ENCODE results near the gene LRRC39. TPM values are rescaled to one million over a fixed set of nuclear protein-coding genes. Genes with fewer than 3 reads are reported as not detected.

LRRC39 gene
- total RNA-seq, 1 experiment from 2014 or later: not detected

- no peaks in the 10 kb centered on the region for H3K9me3 Mint-ChIP-seq (ENCODE audit: unreplicated experiment)
- intact Hi-C loops (cut with micrococcal nuclease; ENCODE audit: unreplicated experiment): no loop called here
- no peaks in the 10 kb centered on the region for H3K27me3 Mint-ChIP-seq (ENCODE audit: insufficient read depth, unreplicated experiment)
- no peak overlapping the region for H3K27ac Mint-ChIP-seq (ENCODE audit: unreplicated experiment)
- Histone ChIP-seq H3K9me3 (no peaks in the 10 kb centered on the region), H3K4me1 (no peaks in the 10 kb centered on the region), H3K27me3 (replicated peaks; ENCODE audit: control insufficient read depth, insufficient read depth, low read length) (no peaks in the 10 kb centered on the region), H3K4me3 (ENCODE audit: low read depth, low read length) (no peak overlapping the region), H3K36me3 (ENCODE audit: control insufficient read depth, insufficient read depth, low read length) (no peaks in the 10 kb centered on the region)
- POLR2A ChIA-PET: no interaction called here
- H3K4me1 Mint-ChIP-seq (ENCODE audit: low read depth, unreplicated experiment): peaks cover 13% of the 10 kb centered on the region
- CTCF ChIA-PET: no interaction called here
- H3K4me3 Mint-ChIP-seq (ENCODE audit: unreplicated experiment): no peak overlapping the region
- no peak for TF ChIP-seq CTCF (IDR thresholded peaks at IDR 0.05; ENCODE audit: insufficient read depth in 1 of 2, low read depth in 1 of 2, low read length in 1 of 2, severe bottlenecking in 1 of 2, unreplicated experiment in 1 of 2)
- peaks cover 46% of the 10 kb centered on the region for H3K36me3 Mint-ChIP-seq (ENCODE audit: insufficient read depth, unreplicated experiment)
- BruUV-seq (replicated peaks): no TSS peak
- no peak for DNase-seq
These were observed 35.7 kb downstream of the LRRC39 start for GRCh38 chr1:100142343-100142742.

GRCh38 chr1:100141192-100141591 lies 36.9 kb downstream of the LRRC39 start:
- BruUV-seq (replicated peaks): no TSS peak
- CTCF ChIA-PET: no interaction called here
- no peaks in the 10 kb centered on the region for H3K9me3 Mint-ChIP-seq (ENCODE audit: unreplicated experiment)
- POLR2A ChIA-PET: no interaction called here
- no peaks in the 10 kb centered on the region for H3K9me3 ChIP-seq
- peaks cover 46% of the 10 kb centered on the region for H3K36me3 Mint-ChIP-seq (ENCODE audit: insufficient read depth, unreplicated experiment)
- TF ChIP-seq CTCF (IDR thresholded peaks at IDR 0.05; ENCODE audit: insufficient read depth in 1 of 2, low read depth in 1 of 2, low read length in 1 of 2, severe bottlenecking in 1 of 2, unreplicated experiment in 1 of 2): no peak
- H3K4me3 Mint-ChIP-seq (ENCODE audit: unreplicated experiment): no peak overlapping the region
- H3K4me1 ChIP-seq: no peaks in the 10 kb centered on the region
- no peak overlapping the region for H3K27ac Mint-ChIP-seq (ENCODE audit: unreplicated experiment)
- no peak for DNase-seq
- no peak overlapping the region for H3K4me3 ChIP-seq (ENCODE audit: low read depth, low read length)
- no peaks in the 10 kb centered on the region for H3K36me3 ChIP-seq (ENCODE audit: control insufficient read depth, insufficient read depth, low read length)
- intact Hi-C loops (cut with micrococcal nuclease; ENCODE audit: unreplicated experiment): no loop called here
- H3K27me3 Mint-ChIP-seq (ENCODE audit: insufficient read depth, unreplicated experiment): no peaks in the 10 kb centered on the region
- no peaks in the 10 kb centered on the region for H3K27me3 ChIP-seq (replicated peaks; ENCODE audit: control insufficient read depth, insufficient read depth, low read length)
- H3K4me1 Mint-ChIP-seq (ENCODE audit: low read depth, unreplicated experiment): peaks cover 13% of the 10 kb centered on the region

GRCh38 chr1:100137602-100138001 lies 40.5 kb downstream of the LRRC39 start:
- H3K27ac Mint-ChIP-seq (ENCODE audit: unreplicated experiment): no peak overlapping the region
- ChIA-PET POLR2A (no interaction called here), CTCF (no interaction called here)
- Histone ChIP-seq H3K36me3 (ENCODE audit: control insufficient read depth, insufficient read depth, low read length) (no peaks in the 10 kb centered on the region), H3K4me3 (ENCODE audit: low read depth, low read length) (no peak overlapping the region), H3K9me3 (no peaks in the 10 kb centered on the region), H3K4me1 (no peaks in the 10 kb centered on the region), H3K27me3 (replicated peaks; ENCODE audit: control insufficient read depth, insufficient read depth, low read length) (no peaks in the 10 kb centered on the region)
- no TSS peak for BruUV-seq (replicated peaks)
- intact Hi-C loops (cut with micrococcal nuclease; ENCODE audit: unreplicated experiment): loop anchor here (10.0 kb wide), 2 partner anchors 317 to 333 kb away; no protein-coding TSS in a partner anchor
- no peak for TF ChIP-seq CTCF (IDR thresholded peaks at IDR 0.05; ENCODE audit: insufficient read depth in 1 of 2, low read depth in 1 of 2, low read length in 1 of 2, severe bottlenecking in 1 of 2, unreplicated experiment in 1 of 2)
- no peak for DNase-seq
- H3K27me3 Mint-ChIP-seq (ENCODE audit: insufficient read depth, unreplicated experiment): no peaks in the 10 kb centered on the region
- peaks cover 33% of the 10 kb centered on the region for H3K36me3 Mint-ChIP-seq (ENCODE audit: insufficient read depth, unreplicated experiment)
- H3K9me3 Mint-ChIP-seq (ENCODE audit: unreplicated experiment): no peaks in the 10 kb centered on the region
- peaks cover 4% of the 10 kb centered on the region for H3K4me1 Mint-ChIP-seq (ENCODE audit: low read depth, unreplicated experiment)
- H3K4me3 Mint-ChIP-seq (ENCODE audit: unreplicated experiment): no peak overlapping the region
